Hematopoietic multipotent progenitor cell treated with erythropoietin and hydrocortisone succinate and interleukin-3 and kit ligand, for 6 days (in vitro differentiated cells): ENCODE measurements around the gene PFDN4.

Experiments
- DNase-seq: peaks from one replicate; pipeline ENCODE4 v3.0.0-alpha.2; 2015

Gene PFDN4

GRCh38 chr20:54207743-54208547 is at the start of gene PFDN4:
TSS of gene PFDN4 (plus strand) at chr20:54208087. CDS start at chr20:54208101, 14 bp downstream.
- peak; percentile 89 for DNase-seq

DNA sequence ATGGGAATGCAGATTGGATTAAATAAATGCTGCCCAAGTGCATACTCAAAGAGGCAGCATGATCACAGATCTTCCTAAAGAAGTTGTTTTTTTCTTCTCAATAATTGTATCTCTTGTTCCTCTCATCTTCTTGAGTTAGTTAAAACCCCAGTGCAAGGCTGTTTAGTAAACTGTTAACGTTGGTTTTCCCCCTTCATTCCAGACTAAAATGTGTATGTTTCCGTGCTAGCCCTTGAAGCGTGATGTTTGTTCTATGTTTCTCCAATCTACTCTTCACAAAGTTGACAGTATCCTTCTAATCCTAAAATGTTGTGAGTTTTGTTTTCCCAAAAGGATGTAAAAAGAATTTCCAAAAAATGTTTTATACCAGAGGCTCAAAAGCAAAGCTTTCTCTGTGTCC is 49.7 kb upstream of the PFDN4 start:
- DNase-seq: no peak

- DNase-seq: no peak
These were observed 49.0 kb upstream of the PFDN4 start for GRCh38 chr20:54158856-54159418.

GRCh38 chr20:54160065-54161007 is 47.6 kb upstream of the PFDN4 start:
- DNase-seq: no peak

- no peak for DNase-seq
These were observed 46.7 kb upstream of the PFDN4 start for GRCh38 chr20:54161008-54161820.

DNA sequence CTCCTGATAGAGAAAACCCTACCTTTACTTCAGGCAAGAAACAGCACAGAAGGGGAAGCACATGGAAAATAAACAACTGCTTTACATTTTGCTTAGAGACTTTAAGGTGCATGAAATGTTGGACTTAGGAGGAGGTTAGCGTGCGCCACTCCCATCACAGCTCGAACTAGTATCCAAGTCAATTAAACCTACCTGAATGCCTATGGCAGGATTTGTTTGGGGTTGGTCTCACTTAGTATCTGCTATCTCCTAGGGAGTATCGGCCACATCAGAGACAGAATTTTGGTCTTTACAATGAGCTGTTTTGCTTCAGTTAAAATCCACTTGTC is 46.1 kb upstream of the PFDN4 start:
- no peak for DNase-seq

DNA sequence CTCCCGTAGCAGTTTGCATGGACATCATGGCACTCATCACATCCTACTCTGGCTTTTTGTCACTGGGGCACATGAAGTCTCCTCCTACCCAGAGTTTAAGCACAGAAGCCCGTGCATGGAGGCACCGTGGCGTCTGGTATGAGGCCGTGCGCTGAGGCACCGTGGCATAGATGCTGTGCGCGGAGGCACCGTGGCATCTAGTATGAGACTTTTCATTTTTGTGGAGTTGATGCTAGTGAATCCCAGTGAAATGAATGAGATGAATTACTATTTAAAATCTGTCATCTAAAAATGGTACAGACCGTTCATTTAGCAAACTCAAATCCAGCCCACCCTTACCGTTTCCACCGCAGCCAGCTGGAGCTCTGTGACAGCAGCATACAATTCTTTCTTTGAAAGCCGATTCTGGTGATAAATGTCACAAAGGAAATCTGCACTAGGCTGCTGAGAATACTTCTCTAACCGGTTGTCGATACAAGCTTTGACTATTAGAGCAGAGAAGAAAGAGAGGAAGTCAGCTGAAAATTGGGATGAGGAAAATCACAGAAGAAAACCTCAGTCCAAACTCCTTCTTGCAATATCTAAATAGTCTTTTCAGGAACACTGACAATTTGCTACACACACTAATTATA is 45.4 kb upstream of the PFDN4 start:
- no peak for DNase-seq

- DNase-seq: no peak
These were observed 44.5 kb upstream of the PFDN4 start for GRCh38 chr20:54163402-54163801.

DNA sequence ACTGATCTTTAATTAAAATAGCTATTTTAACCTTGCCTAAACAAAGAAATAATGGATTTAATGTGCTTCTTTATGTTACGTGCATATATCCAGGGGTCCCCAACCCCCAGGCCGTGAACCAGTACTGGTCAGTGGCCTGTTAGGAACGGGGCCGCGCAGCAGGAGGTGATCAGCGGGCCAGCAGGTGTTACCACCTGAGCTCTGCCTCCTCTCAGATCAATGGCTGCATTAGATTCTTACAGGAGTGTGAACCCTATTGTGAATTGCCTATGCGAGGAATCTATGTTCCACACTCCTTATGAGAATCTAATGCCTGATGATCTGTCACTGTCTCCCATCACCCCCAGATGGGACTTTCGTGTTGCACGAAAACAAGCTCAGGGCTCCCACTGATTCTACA is 42.9 kb upstream of the PFDN4 start:
- no peak for DNase-seq

GRCh38 chr20:54165803-54166202 is 42.1 kb upstream of the PFDN4 start:
- no peak for DNase-seq

DNA sequence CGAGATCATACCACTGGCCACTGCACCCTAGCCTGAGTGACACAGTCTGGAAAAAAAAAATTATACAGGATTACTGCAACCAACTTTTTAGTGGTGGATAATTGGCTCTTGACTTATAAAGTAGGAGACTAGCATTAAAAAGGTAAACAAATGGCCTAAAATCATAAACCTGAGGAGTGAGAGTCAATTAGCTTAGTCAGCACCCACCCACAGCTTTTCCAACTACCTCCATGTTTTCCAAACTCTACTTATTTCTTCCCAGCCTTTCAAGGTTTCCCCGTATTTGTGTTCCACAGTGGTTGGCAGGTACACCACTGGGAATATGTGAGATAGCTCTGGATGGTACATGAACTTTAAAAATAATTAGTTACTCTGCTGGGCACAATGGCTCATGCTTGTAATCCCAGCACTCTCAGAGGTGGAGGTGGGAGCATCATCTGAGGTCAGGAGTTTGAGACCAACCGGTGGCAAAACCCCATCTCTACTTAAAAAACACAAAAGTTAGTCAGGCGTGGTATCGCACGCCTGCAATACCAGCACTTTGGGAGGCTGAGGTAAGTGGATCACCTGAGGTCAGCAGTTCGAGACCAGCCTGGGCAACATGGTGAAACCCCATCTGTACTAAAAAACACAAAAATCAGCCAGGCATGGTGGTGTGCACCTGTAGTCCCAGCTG is 40.8 kb upstream of the PFDN4 start:
- DNase-seq: no peak

DNA sequence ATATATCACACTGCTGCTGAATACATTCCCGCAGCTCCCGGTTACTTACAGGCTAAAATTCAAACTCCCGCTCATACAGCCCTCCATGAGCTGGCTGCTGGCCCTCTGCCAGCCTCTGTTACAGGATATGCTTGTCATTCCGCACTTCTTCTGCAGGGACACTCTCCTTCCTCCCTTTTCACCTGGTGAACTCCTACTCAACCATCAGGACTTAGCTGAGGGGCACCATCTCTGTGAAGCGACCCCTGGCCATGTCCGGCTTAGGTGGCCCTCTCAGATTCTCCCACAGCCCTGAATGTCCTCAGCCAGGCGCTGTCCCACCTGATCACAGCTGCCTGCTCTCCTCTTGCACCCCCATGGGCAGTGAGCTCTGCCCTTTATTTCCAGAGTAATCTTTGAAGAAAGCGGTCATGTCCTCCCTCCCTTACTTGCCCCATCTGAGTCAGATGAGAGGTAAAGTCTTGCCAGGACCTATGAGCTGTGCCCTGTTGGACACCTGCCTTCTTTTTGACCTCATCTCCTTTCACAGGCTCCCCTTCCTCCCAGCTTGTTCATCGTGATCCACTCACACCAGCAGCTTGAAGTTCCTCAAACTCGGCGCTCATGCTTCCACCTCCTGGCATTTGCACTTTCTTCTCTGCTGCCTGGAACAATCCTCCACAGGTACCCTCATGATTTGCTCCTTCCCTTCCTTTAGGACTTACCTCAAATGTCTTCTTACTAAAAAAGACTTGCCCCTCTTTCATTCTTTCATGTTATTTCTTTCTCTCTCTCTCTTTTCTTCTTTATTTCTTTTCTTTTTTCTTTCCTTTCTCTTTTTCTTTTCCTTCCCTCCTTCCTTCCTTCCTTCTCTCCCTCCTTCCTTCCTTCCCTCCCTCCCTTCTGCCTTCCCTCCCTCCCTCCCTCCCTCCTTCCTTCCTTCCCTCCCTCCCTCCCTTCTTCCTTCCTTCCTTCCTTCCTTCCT is 39.7 kb upstream of the PFDN4 start:
- DNase-seq: no peak

DNA sequence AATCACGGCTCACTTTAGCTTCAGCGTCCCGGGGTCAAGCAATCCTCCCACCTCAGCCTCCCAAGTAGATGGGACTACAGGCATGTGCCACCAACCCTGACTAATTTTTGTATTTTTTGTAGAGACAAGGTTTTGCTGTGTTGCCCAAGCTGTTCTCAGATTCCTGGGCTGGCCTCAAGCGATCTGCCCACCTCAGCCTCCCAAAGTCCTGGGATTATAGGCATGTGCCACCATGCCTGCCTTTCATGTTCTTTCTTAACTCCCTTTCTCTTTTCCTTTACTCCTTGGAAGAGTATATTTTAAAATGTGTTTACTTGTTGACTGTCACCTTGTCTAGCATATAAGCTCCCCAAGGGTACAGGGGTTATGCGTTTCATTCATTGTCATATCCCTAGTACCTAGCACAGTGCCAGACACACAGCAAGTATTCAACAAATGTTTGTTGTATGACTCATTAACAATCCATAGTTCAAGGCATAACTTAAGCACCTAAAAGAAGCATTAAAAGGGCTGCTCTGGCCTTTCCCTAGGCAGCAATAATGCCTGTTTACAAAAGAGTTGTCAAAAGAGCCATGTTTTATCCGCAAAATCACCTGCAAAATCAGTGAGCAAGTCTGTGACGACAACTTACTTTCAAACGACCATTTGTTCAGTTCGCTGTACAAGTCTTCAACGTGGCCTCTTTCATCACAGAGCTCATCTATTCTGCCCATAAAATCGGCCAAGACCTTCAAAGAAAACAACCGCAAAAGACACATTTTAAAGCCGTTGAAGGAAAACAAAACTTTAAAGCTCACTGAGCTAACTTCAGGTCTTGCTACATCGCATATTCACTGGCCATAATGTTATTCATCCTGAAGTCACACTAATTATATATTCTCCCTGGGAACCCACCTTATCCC is 38.7 kb upstream of the PFDN4 start:
- no peak for DNase-seq

GRCh38 chr20:54170026-54170471 is 37.8 kb upstream of the PFDN4 start:
- DNase-seq: no peak

DNA sequence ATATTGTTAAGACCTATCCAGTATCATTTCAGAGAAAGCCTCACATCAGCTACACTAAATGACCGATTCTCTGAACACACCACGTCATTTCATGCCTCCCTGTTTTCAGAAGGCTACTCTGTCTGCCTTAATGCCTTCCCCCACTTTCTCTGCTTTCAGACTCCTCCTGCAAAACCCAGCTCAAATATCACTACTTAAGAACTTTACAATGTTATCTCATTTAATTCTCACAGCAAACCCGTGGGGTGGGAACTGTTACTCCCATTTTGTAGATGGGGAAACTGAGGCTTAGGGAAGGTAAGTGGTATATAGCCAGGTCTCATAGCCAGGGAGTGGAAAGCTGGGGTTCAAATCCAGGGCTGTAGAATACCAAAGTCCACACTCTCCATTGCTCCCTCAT is 36.9 kb upstream of the PFDN4 start:
- no peak for DNase-seq

- DNase-seq: peak; percentile 12
These were observed 35.4 kb upstream of the PFDN4 start for GRCh38 chr20:54172532-54172855.

- no peak for DNase-seq
These were observed 34.8 kb upstream of the PFDN4 start for GRCh38 chr20:54172856-54173652.

- DNase-seq: peak; percentile 35
These were observed 34.0 kb upstream of the PFDN4 start, which contains the start of gene CYP24A1 for GRCh38 chr20:54173653-54174456. TSS of gene CYP24A1 (minus strand) at chr20:54173986. CDS start at chr20:54173579, 407 bp downstream.
